ENCODE results near the gene MTHFD2L. TPM values are rescaled to one million over a fixed set of nuclear protein-coding genes. Genes with fewer than 3 reads are reported as not detected.
A peak's percentile ranks its signal among the peaks of the same experiment; 100 is the strongest.

MTHFD2L gene
- total RNA-seq, 1 donor from 2014 or later: 8.7 TPM

DNA sequence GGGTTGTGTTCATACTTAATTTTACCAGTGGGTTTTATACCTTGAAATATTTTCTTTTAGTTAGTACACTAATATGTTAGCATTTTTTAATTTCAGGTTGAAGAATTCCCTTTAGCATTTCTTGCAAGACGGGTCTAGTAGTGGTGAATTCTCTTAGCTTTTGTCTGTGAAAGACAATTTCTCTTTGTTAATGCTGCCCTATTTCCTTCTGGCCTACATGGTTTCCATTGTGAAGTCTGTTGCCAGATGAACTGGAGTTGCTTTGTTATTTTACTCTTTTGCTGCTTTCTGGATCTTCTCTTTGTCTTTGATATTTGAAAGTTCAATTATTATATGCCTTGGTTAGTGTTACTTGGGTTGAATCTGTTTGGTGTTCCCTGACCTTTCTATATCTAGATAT, 25.0 kb upstream of the MTHFD2L start:
- no peak for DNase-seq

DNA sequence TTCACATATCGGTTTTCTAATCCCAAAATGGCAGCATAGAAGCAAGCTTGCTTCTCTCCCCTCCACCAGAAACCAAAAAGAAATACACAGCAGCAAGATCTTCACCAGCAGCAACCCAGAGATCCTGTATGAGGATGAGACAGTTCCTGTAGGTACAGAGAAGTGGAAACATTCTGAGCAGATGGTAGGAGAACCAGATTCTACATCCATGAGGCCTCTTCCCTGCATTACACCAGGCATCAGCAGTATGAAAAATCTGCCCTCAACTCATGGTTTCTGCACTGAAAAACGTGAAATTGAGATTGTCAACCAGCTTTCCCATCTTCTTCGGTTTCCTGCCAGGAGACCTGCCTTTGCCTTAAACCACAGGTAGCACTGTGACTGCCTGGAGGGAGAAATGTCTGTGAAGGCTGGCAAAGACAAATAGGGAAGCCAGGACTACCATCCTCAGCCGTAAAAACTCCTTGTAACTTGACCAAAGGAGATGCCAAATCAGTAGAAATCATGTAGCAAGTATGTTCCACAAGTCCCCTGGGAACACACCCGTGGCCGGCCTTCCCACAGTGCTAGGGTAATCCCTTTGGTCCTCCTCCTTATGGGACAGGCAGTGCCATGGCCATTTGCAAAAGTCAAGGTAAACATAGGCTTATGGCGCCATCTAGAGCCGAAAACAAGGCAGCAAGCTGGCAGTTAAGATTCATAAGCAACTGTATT, 24.0 kb upstream of the MTHFD2L start:
- DNase-seq: peak; percentile 24

DNA sequence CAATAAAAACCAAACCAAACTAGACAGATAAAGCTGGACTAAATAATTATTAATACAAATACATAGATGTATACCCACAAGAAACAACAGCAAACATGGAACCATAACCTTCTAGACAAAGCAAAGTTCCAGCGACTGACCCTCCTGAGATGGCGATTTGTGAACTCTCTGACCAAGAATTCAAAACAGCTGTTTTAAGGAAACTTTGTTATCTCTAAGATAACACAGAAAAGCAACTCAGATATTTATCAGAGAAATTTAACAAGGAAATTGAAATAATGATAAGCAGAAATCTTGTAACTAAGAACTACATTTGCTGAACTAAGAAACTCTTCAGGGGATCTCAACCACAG, 23.4 kb upstream of the MTHFD2L start:
- DNase-seq: no peak

DNA sequence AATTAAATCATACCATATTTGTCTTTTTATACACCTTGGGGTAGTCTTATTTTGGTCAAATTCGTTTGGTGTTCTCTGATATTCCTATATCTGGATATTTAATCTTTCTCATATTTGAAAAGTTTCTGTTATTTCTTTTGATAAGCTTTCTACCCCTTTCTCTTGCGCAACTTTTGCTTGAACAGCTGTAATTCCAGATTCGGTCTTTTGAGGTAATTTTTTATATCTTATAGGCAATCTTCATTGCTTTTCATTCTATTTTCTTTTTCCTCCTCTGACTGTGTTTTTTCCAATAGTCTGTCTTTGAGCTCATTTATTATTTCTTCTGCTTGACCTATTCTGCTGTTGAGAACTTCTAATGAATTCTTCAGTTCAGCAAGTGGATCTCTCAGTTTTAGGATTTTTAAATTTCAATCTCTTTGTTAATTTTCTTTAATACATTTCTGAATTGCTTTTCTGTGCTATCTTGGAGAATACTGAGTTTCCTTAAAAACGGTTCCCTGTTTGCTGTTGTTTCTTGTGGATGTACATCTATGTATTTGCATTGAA, 11.3 kb upstream of the MTHFD2L start:
- no peak for DNase-seq

DNA sequence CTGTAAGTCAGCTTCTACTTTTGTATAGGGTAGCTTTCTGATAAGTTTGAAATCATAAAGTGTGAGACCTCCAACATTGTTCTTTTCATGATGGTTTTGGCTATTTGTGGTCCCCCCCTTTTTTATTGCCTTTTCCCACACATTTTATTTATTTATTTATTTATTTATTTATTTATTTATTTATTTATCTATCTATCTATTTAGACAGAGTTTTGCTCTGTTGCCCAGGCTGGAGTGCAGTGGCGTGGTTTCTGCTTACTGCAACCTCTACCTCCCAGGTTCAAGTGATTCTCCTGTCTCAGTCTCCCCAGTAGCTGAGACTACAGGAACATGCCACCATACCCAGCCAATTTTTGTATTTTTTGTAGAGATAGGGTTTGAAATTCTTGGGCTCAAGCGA, 9.7 kb upstream of the MTHFD2L start:
- no peak for DNase-seq

DNA sequence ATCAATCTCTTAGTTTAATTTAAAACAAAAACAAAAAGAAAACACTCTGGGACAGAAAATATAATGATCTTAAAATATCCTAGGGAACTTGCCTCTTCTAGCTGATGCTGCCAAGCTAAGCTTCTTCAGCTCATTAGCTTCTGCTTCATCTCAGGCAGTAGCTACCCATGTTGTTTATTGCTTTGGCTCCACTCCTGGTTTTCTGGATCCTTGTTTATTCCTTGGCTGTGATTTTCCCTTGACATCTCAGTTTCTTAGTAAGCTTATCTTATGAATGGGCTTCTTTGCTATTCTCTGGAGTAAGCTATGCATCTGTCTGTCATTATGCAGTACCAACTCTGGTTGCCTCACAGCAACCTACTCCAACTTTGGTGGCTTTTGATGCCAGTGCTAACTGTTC, 5.1 kb upstream of the MTHFD2L start:
- no peak for DNase-seq

DNA sequence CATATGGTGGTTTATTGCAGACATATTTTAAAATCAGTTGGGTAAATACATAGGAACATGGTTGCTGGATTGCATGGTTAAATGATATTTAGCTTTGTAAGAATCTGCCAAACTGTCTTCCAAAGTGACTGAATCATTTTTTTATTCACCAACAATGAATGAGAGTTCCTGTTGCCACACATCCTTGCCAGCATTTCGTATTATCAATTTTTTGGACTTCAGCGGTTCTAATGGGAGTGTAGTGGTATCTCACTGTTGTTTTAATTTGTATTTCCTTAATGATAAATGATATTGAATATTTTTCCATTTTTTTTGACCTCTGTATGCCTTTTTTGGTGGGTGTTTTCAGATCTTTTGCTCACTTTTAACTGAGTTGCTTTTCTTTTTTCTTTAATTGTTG, 1.4 kb upstream of the MTHFD2L start:
- no peak for DNase-seq

DNA sequence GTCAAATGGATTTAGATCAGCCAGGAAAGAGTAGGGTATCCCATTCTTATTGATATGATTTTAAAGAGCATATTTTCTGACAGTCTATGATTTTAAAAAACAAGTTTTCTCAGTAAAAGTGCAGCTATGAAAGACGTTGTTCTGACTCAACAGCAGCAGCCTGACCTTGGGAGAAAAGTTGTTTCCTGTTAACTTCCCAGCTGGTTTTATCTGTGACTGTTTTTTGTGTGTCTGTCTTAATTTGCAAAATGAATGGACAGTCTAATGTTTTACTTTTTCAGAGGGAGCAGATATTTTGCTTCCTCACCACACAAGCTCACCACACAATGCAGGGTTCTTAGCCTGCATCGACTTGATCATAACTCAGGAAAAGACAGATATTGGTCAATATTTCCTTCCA, 764 bp upstream of the MTHFD2L start:
- peak; percentile 27 for DNase-seq

DNA sequence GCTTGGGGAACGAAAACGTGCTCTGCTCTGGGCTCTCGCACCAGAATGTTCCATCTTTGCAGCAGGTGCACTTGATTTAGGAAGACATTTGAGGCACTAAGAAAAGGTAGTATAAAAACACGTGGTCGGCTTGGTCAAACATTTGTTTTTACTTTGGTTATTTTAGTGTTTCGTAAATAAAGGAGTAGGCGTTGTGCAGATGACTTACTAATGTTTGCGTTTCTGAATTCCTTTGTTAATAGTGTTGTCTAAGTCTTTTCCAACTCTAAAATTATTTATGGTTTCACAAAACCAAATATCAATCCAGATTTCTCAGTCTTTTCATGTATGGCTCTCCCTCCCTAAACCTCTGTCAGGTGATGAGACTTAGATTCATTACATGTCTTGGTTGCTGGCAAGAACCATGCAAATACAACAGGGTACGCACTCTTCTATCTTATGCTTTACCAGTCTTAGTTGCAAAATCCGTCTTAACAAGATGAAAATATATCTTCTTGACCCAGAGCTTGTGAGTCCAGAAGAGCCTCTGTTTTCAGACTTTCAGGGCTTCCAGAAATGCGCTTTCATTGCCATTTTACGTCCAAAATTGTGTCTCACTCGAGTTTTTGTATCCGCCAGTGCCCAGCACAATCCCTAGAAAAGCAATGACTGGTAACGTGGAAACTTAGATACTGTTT, 686 bp downstream of the MTHFD2L start:
- peak; percentile 12 for DNase-seq

DNA sequence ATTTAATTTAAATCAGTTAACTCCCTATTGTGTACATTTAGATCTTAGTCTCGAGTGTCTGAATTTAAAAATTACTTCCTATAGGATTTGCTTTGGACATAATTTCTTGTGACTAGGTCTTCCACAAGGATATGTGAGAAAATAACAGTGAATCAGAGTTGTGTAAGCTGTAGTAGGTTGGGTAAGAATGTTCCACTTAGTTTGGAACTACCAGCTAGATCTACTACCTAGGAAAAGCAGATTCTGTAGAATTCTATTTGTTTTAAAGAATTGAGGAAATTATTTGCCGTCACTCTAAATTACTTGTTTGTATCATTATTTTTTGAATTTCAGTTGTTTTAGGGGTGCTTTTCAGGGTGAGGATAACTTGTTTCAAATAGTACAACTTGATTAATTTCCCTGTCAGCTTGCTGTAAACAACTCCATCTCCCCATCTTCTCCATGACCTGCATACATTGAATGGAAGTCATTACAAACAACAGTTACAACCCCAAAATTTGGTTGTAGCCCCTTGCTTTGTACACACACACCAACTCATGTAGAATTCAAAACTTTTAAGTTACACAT, 1.3 kb downstream of the MTHFD2L start:
- DNase-seq: no peak

DNA sequence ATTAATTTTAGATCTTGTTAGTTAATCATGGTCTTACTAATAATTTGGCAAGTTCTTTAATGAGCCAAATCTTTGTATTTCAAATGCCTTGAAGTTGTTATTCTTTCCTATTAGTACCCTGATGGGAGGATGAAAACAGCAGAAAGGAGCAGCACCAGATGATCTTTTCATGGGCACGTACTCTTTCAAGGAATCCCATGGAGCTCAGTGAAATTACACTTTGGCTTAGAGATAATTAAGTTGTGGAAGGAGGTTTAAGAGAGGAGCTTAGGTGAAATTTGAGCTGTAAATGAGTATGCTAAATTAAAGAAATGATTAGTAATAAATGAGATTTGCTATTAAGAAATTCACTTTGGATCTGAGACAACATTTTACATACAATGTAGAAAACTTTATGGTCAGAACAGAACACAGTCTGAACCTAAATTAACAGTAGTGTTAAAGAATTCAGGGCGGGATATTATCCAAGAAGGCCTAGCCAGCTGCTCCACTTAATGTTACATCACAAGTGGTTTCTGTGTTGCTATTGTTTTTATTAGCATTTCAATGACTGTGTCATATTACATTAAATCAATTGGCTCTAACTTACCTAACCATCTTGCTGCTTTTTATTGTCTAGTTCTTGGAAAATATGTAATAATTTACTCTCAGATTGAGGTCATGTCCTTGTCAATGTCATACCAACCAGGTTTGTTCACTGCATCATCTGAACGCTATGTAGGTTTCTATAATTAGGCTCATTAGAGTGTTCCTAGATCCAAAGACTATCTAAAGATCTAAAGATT, 3.9 kb downstream of the MTHFD2L start:
- no peak for DNase-seq

DNA sequence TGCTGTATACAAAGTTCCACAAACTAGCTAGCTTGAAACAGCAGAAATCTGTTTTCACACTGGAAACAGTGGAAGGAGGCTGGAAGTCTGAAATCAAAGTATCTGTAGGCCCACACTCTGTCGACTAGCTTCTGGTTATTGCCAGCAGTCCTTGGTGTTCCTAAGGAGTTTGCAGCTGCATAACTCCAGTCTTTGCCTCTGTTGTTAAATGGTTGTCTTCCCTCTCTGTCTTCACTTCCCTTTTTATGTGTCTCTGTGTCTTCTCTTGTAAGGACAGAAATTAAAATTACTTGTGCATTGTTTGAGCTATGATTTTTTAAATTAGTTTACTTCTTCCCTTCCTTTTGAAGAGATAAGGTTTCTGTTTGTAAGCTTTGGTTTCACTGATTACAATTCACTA, 8.2 kb downstream of the MTHFD2L start:
- DNase-seq: no peak

DNA sequence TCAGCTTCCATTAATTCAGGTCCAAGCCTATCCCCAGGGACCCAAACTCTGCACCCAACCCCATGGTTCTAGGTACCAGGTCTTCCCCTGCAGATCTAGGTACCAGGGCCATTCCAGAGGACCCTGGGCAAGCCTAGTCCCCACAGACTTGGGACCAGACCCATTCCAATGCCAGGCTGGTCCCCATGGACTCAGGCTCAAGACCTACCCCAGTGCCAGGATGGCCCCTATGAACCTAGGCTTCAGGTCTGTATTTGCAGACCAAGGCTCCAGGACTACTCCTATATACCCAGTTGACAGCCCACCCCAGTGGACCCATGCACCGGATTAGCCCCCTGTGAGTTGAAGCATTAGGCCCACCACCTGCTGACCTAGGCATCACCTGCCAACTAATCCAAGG, 8.9 kb downstream of the MTHFD2L start:
- no peak for DNase-seq

DNA sequence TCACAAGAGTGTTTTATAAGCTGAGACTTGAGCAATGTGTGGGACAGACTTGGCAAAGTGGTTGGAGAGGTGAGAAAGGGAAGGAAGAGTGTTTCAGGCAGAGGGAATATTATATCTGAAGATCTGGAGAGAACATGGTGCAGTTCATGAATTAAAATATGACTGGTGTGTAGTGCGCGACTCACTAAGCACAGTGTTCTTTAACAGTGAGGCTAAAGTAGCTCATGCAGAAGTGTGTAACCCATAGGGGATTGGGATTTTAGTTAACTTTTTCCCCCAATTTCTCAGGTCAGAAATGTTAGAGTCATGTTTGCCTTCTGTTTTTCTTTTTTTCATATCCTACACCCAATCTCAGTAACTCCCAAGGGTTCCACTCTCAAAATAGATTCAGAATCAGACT, 9.7 kb downstream of the MTHFD2L start:
- DNase-seq: no peak

DNA sequence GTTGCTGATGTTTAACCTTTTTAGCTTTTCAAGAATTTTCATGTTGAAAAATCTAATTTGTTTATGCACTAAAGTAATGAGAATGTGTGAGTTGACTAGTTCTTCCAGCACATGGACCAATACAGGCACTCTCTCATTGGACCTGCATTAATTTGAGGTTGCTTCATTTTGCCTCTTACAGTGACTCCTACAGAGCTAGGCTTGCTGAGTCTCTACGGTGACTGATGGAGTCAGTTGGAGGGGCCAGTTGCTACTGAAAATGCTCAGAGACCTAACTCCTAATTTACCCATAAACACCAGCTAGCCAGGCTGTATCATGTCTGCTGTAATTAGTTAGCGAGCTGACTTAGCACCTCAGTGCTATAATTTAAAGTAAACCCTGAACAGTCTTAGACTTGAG, 10.9 kb downstream of the MTHFD2L start:
- DNase-seq: no peak

DNA sequence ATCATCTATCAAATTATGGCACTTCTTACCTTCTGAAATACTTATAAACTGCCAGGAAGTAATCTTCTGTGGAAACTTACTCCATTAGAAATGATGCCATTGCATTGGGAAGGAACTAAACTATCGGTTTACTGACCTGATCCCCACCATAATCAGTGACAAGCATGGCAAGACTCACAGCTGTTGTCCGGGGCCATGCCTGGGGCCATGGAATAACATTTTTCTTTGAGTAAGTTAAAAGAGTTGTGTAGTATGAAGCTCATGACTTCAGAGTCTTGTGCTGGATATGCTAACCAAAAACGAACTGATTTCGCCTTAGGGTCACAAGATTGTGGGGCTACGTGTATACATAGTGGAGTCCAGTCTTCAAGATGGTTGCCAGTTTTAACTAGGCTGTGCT, 15.4 kb downstream of the MTHFD2L start:
- no peak for DNase-seq

DNA sequence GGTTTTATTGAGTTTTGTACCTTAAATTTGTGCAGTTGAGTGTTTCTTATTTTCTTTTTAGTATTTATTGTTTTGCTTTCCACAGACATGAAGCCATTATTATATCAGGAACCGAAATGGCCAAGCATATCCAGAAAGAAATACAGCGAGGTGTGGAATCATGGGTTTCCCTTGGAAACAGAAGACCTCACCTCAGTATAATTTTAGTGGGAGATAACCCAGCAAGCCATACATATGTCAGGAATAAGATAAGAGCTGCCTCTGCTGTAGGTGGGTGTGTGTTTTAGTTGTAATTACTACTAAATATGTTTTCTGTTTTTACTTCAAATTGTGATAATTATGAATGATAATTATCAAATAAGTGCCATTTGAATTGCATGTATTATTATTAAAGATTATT, 16.5 kb downstream of the MTHFD2L start:
- DNase-seq: no peak

DNA sequence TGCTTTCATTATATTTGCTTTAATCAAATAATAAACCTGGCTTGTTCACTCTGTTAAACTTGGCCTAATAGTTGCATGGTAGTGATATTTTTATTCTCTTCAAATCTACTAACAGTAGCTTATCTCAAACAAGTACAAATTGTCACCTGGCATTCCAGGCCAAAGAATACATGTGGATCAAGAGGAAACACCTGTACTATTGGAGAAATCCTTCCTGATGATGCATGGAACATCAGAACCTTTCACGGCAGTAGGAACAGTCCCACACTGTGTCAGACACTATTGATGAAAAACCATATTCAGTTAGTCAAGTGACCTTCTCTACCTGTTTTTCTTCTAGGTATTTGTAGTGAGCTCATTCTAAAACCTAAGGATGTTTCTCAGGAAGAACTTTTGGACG, 17.0 kb downstream of the MTHFD2L start:
- DNase-seq: no peak

DNA sequence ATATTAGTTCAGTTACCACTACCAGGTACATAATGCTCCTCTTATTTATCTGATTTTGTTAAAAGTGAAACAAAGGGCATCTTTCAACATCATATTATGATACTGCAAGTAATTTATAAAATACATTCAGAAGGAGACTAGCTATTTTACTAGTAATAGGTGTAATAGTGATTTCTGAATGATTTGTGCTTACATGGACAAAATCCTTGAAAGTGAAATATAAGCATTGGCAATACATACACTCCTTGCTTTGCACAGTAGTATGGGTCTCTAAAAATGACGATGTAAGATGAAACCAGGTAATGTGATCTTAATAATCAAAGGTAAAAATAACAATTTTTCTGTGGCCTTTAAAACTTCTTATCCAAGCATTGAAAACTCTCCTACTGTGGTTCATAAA, 17.5 kb downstream of the MTHFD2L start:
- no peak for DNase-seq

DNA sequence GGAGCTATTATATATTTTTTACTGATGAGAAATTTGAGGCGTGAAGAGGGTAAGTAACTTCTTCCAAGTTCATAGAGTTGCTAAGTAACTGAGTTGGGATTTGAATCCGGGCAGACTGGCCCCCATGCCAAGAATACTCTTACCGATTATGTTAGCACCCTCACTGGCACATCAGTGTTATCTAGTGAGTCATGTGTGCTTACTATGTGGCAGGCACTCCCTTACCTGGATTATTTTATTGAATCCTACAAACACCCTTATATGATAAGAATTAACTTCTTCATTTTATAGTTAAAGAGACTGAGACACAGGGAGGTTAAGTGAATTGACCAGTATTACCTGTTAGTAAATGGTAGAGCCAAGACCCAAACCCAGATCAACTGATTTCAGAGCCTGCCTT, 20.9 kb downstream of the MTHFD2L start:
- no peak for DNase-seq

DNA sequence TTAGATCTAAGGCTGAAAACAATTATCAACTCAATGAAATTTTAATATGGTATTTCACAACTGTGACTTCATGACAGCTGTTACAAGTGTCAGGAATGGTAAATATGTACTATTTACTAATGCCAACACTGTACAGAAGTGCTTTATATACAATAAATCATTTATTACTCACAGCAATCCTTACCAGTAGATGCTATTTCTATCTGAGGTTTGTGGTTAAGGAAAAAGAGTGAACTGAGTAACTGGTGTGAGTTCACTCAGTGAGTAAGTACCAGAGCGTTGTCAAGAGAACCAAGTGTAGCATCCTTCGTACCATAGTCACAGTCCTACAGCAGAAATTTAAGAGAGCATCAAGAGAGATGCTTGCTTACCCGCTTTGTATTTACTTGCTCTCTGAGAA, 23.3 kb downstream of the MTHFD2L start:
- DNase-seq: peak; percentile 5

DNA sequence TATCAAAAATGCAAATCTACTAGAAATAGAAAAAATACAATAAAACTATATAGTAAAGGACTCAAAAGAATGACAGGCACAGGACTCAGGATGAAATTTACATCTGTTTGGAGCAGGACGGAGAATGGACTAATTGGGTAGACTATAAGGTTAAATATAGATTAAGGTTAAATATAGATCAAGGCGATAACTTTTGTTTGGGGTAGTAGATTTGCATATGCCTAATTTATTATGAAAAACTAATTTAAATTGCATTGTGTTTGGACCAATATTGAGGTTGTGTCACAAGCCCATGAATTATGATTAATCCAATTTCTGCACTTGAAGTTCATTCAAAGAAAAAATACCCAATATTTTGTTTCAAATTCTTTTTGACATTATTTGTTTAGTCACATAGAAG, 31.0 kb downstream of the MTHFD2L start:
- DNase-seq: no peak

Measured in skin of body (tissue), 2 donors.